ENCODE data around the gene ZBTB7C.

Gene ZBTB7C

DNA sequence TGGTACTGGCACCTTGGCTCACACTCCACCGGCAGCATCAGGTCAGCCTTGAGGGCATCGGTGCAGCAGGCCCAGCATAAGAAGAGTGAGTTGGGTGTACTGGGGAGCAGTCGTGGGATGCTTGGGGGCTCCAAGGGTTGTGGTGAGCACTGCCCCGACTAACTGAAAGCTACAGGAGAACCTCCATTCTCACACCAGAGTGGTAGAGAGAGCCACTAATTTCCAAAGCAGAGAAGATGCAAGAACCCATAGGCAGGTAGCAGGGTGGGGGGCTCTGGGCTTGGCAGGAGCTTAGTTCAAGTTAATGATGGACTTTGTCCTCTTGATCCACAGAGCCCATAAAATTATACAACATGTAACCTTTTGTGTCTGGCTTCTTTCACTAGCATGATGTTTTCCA, 330.7 kb downstream of the ZBTB7C start:
- DNase-seq = no peak

- no peak for DNase-seq
These were observed 331.9 kb downstream of the ZBTB7C start for GRCh38 chr18:48077291-48077690.

DNA sequence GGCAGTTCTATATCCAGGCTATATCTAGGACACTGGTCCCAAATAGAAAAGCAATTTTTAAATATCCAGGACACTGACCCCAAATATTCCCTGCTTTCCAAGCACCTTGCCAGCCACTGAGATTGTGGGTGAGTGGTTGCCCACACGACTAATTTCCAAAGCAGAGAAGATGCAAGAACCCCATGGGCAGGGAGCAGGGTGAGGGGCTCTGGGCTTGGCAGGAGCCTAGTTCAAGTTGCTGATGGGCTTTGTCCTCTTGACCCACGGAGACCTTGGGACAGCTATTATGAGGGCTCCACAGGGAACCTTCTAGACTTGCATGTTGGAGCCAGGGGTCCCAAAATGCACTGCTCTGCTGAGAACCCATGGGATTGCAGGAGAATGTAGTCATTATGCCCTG, 332.7 kb downstream of the ZBTB7C start:
- no peak for DNase-seq

- no peak for DNase-seq
These were observed 333.5 kb downstream of the ZBTB7C start for GRCh38 chr18:48075707-48076093.

DNA sequence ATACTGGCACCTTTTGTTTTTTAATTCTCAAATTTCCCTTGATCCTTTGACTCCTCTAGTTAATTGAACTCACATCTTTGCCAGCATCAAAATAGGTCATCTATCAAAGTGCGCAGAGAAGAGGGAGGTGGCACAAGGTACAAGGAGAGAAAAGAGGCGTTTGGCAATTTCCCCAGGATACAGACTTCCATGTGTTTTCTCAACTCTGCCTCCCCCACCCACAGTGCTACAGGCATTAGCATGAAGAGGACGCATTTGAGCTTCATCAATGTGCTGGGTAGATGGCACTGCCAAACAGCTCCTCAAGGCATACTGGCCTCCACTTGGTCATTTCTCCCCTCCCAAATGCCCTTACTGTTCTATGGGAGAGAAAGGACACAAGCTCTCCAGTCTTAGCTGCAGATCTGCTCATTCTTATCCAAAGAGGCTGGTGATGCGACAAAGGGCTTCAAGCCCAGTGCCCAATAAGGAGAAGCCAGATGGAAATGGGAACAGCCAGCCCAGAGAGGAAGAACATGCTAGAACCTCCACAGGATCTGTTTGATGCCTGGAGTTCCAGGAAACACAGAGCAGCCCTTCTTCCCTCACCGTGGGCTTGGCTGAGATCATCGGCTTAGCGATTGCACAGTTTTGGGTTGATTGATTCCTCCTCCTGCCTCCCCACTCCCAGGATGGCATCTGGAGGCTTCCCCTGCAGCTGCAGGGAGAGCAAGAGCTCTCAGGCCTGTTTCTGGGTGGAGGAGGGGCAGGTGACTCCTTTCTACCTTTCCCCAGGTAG, 334.1 kb downstream of the ZBTB7C start:
- DNase-seq = no peak

- DNase-seq = peak; percentile 10
These were observed 335.8 kb downstream of the ZBTB7C start for GRCh38 chr18:48073211-48073930.

- no peak for DNase-seq
These were observed 336.6 kb downstream of the ZBTB7C start for GRCh38 chr18:48072428-48073204.

DNA sequence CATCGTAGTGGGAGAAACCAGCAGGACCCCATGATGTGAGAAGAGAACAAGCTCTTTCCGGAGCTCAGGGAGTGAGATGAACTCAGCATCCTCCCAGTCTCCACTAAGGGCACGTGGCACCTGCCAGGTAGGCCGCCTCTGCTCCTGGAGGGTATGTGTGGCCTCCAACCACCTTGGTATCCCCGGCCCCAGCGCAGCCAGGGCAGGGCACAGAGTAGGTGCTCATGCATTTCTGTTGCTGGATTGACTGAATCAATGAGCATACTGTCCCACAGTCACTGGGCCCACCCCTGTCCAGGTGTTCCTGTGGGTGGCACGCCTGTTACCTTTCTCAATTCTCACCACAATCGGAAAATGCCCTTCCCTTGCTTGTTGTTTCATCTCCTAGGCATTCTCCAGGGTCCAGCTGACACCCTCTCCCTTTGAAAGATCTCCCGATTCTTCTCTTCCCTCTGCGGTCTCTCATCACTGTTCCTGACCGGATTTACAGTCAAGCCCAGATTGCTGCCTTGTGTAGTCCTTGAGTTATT, 340.2 kb downstream of the ZBTB7C start:
- DNase-seq = no peak

- no peak for DNase-seq
These were observed 342.9 kb downstream of the ZBTB7C start for GRCh38 chr18:48066225-48066652.

- DNase-seq = no peak
These were observed 343.6 kb downstream of the ZBTB7C start for GRCh38 chr18:48065601-48065995.

DNA sequence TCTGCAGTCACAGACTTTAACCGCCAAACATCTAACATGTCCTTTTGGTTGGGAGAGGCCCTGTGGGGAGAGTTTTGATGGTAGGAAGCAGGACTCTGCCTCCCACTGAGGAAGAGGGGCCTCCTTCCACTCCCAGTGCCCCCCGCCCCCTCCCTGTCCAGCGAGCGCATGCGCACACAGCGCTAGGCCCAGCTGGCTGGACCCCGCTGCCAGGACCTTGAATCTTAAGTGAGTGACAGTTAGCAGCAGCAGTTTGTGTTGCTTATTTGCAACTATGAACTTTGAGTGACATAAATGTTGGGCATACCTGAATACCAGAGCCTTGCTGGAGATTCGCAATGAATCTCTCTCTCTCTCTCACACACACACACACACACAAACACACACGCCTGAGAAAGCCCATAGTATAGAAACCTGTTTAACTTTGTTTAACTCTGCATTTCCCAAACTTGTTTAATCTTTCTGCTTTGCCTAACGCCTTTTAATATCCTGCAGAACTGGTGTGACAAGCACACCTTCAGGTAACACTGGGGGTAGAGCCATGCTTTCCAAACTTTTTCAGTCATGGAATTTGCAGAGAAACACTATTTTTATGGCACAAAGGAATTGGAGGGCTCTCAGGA, 344.1 kb downstream of the ZBTB7C start:
- no peak for DNase-seq

- DNase-seq = no peak
These were observed 347.2 kb downstream of the ZBTB7C start for GRCh38 chr18:48061781-48062570.

- DNase-seq = no peak
These were observed 348.2 kb downstream of the ZBTB7C start for GRCh38 chr18:48060970-48061369.

DNA sequence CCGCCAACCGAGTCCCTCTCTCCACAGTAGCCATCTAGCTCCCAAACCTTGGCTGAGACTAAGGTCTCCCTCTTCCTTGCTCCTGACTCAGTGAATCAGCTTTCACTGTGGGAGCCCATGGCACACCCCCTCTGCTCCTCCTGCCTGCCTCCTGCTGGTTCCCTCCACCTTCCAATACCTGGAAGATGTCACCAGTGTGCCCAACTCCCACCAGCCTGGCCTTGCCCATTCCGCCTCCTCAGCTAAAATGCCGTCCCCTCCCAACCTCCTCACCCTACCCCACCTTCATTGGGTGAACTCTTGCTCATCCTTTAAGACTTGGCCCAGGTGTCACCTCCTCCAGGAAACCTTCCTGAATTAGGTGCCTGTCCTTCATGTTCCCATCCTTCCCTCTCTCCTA, 348.8 kb downstream of the ZBTB7C start:
- DNase-seq = no peak

GRCh38 chr18:48059455-48060010, 349.6 kb downstream of the ZBTB7C start:
- no peak for DNase-seq

- no peak for DNase-seq
These were observed 350.7 kb downstream of the ZBTB7C start for GRCh38 chr18:48058486-48058885.

DNA sequence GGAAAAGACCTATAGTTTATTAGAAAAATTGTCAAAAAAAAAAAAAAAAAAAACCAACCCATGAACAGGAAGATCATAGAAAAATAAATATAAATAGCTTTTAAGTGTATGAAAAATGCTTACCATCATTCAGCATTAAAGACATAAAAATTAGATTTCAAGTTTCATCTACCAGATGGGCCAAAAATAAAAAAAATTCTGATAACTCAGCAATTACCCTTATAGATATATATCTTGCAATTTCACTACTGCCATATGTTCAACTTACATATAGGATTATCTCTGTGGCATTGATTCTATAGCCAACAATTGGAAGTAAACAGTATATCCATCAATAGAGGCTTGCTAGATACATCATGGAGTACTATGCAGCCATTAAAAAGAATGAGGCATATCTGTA, 352.2 kb downstream of the ZBTB7C start:
- no peak for DNase-seq

GRCh38 chr18:48055351-48055750, 353.8 kb downstream of the ZBTB7C start:
- DNase-seq = no peak

DNA sequence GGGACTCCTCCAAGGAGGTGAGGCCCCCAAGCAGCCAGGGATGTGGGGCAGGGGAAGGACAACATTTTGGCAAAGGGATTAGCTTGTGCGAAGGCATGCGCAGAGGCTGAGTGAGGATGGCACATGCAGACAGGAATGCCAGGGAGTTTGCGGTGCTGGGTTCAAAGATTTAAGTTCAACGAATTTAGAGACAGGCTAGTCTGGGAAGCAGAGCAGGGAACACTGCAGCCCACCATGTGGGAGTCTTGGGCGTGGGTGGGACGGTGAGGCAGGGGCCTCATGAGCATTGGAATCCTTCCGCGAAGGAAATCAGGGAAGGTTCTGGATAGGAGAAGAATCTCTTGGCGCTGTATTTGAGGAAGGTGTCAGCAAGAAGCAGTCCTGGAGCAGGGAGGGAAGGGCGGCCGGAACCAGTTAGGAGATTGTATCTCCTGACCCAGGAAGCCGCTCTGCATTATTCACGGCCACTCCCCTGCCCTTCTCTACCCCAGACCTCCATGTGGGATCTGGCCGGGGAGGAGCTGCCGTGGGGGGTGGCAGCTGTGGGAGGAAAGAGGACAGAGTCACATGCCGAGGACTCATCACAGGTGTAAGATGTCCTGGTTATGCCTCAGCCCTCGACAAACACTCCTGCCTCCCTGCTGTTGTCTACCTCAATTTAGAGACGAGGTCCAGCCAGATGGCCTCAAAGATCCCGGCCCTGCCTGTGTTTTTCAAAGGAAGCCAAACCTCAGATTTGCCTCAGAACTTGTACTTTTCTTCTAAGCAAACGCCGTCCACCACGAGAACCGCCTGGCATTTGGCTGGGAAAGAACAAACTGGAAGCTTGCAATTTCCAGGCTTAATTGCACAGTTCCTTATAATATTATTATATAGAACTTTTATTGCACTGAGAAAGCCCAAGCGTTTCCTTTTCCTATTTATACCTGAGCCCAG, 355.0 kb downstream of the ZBTB7C start:
- no peak for DNase-seq

DNA sequence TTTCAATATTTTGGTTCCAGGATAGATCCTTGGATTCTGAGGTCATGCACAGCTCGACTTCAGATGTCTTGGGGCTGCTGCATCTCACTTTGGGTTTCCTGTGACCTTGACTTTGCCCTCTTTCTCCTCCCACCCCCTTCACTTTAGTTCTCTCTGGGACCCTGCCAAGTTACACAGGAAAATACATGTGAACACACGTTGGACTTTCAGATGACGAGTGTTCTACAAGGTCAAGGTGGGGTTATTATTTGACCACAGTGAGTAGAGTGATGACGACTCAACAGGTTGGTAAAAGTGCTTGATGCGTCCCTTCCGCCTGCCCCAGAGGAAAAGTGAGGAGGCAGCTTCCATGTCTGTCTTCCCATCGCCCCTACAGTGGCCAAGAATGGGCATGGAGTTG, 356.3 kb downstream of the ZBTB7C start:
- no peak for DNase-seq

Data from fibroblast of skin of abdomen (primary cell).